GM19099 (cell line): ENCODE results near the gene FRMPD4.

ENCODE experiments used
- POLR2A ChIP-seq: IDR thresholded peaks from 3 replicates; pipeline ENCODE4 v1.6.1; 2011; ENCODE audit warnings: low read depth; ENCODE audit not compliant: insufficient read length; ENCODE audit errors: extremely low read depth

FRMPD4 gene

DNA sequence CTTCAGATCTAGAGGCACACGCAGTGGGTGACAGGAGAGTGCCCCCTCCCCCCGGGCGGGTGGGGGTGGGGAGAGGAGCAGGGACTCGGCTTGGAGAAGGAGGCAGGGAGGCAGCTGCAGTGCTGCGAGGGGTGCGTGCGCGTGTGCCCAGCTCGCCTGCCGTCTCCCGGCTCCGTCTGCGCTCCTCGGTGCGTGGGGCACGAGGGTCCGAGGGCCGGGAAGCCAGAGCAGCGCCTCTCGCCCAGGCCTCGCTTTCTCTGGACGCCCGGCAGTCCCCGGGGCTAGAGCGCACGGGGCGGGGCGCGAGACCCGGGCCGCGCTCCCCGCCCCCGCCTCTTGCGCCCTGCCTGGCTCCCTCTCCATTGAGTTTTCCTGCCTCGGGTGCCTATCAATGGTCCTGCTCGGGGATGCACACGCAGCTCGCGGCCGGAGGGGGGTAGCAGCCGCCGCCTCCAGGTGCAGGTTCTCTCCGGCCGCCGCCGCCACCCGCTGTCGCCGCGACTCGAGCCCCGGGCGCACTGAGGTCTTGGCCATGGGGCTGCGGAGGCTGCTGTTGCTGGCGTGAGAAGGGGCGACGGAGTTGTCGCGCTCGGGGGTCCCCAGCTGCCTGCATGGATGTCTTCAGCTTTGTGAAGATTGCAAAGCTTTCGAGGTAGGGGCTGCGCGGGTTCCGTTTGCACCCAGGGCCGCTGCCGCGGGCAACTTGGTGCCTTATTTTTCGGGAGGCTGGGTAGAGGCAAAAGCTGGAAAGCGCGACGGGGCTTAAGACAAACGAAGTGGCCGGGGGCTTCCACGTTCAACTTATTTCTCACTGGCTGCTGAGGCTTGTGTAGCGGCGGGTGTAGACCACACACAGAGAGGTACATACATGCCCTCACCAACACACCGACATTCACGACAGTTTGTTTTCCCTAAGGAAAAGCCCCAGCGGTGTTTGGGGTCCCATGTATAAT, at the start of gene FRMPD4:
Gene FRMPD4, plus strand, starts transcription at position 113 of the 953 bp plus-strand sequence. Its CDS starts 499 bp downstream, at position 612.
- TF ChIP-seq POLR2A, result no peak

DNA sequence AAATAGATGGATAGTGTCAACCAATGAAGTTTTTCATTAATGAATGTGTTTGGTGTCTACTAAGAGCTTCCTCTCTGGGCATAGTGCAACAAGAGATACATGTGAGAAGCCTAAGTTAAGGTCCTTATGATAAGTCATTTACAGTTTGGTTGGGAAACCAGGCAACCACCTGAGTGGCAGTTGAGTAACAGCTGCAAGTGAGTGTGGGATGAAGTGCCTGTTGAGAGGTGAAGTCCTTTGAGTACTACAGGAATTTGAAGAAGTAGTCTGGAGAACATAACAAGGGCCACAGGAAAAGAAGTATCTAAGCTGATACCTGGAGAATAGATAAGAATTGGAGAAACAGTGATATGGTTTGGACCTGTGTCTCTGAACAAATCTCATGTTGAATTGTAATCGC, 48.5 kb upstream of the FRMPD4 start:
- no peak for TF ChIP-seq POLR2A

GRCh38 chrX:12113321-12113720, 25.0 kb upstream of the FRMPD4 start:
- no peak for TF ChIP-seq POLR2A

- no peak for TF ChIP-seq POLR2A
These were observed 22.9 kb upstream of the FRMPD4 start for GRCh38 chrX:12115377-12115776.

DNA sequence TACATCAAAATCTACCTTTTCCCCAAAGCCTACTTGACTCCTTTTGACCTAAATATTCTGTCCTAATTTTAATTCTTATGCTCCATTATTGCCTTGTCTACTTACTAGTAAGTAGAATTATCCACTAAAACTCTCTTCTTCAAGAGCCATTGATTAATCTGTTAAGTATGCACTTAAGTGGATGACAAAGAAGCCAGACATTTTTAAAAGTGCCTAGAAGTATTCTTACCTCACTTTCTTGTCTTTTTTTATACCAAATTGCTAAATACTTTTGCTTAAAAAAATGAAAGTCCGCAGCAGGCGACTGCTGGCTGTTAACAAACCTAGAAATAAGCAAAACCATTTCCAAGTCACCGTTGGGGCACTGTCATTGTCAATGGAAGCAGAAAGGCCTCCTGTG, 20.1 kb upstream of the FRMPD4 start:
- TF ChIP-seq POLR2A, result no peak

DNA sequence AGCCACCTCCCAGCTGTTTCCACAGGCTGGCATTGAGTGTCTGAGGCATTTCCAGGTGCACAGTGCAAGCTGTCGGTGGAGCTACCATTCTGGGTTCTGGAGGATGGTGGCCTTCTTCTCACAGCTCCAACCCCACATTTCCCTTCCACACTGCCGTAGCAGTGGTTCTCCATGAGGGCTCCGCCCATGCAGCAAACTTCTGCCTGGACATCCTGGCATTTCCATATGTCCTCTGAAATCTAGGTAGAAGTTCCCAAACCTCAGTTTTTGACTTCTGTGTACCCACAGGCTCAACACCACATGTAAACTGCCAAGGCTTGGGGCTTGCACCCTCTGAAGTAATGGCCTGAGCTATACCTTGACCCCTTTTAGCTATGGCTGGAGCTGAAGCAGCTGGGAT, 10.3 kb upstream of the FRMPD4 start:
- TF ChIP-seq POLR2A, result no peak

GRCh38 chrX:12137951-12138360, 317 bp upstream of the FRMPD4 start:
- TF ChIP-seq POLR2A, result no peak

GRCh38 chrX:12139934-12140611, 1.8 kb downstream of the FRMPD4 start:
- TF ChIP-seq POLR2A, result no peak

DNA sequence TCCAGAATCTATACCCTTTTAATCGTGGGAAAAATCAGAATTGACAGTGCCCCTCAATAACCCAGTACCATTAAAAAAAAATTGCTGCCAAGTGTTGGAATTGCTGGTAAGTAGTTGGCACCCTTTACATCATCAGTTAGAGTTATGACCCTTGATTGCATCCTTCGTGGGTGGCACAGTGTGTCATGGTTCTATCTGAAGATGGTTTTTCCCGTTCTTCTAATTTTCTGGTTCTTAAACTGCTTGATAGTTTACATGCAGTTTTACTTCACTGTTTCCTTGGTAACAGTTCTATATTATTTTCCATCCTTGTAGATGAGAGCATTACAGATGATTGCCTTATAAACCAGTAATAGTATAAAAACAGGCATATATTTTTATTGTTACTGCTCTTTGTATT, 3.2 kb downstream of the FRMPD4 start:
- no peak for TF ChIP-seq POLR2A

DNA sequence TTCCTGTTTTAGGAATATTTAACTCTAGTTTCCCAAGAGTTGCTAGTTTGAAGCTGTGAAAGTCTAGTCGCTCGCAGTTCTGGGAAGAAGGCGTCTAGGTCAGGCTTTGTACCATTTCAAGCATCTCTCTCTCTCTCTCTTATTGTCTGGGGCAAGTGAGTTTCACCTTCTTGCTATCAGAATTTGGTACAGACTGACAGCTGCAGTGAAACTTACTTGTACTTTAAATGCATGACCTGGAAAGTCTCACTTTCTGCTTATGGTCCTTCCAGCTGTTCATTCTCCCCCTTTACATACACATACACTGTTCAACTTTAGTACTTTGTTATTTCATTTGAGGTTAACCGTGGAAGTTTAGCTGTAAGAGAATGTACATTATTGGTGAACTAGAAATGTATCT, 4.4 kb downstream of the FRMPD4 start:
- TF ChIP-seq POLR2A, result no peak

GRCh38 chrX:12145402-12145801, 7.1 kb downstream of the FRMPD4 start:
- no peak for TF ChIP-seq POLR2A

- no peak for TF ChIP-seq POLR2A
These were observed 11.6 kb downstream of the FRMPD4 start for GRCh38 chrX:12149670-12150407.

- no peak for TF ChIP-seq POLR2A
These were observed 15.0 kb downstream of the FRMPD4 start for GRCh38 chrX:12153317-12153716.

DNA sequence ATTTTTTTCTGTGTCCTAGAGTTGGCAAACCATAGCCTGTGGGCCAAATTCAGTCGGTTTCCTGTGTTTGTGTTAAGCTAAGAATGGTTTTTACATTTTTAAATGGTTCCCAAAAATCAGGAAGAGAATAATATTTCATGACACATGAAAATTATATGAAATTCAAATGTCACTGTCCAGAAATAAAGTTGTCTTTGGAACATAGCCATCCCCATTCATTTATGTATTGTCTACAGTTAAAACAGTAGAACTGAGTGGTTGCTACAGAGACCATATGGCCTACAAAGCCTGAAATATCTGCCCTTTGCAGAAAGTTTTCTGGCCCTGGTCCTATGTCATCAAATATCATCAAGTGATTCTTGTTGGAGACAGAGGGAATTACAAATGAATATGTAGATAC, 15.5 kb downstream of the FRMPD4 start:
- TF ChIP-seq POLR2A, result no peak

DNA sequence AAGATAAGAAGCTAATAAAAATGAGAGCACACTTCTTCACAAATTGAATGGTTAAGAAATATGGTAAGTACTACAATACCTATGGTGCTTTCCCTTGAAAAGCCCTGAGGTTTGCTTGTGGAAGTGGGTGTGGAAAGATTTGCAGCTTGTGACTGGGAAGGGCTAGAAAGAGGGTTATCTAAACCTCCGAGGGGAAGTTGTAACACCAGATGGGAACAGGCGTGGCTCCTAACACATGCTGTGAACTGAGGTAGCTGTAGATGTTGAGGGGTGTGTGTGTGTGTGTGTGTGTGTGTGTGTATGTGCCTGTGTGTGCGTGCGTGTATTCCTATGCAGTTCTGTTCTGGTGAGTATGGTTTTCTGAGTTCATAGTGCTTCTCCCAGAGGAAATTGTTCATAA, 21.5 kb downstream of the FRMPD4 start:
- TF ChIP-seq POLR2A, result no peak
